NCI-H774 (cell line): ENCODE results near the gene TICAM1.
"Not testable (repeated sequence)": the region's sequence is repeated elsewhere in the genome, so short reads cannot be mapped to it uniquely, and the experiment has no call there.

Experiments used
- DNase-seq: peaks from one replicate; lab custom pipeline; 2025; lab: John Stamatoyannopoulos, UW

The TICAM1 gene

GRCh38 chr19:4844348-4845179, 13.1 kb upstream of the TICAM1 start:
- no peak for DNase-seq

- DNase-seq: no peak
Observed at GRCh38 chr19:4843647-4843965, 12.1 kb upstream of the TICAM1 start.

GRCh38 chr19:4839192-4839591, 7.7 kb upstream of the TICAM1 start:
- DNase-seq: no peak

- DNase-seq: no peak
Observed at GRCh38 chr19:4832776-4833175, 1.3 kb upstream of the TICAM1 start.

GRCh38 chr19:4831979-4832340, 448 bp upstream of the TICAM1 start:
- not testable (repeated sequence) for DNase-seq

DNA sequence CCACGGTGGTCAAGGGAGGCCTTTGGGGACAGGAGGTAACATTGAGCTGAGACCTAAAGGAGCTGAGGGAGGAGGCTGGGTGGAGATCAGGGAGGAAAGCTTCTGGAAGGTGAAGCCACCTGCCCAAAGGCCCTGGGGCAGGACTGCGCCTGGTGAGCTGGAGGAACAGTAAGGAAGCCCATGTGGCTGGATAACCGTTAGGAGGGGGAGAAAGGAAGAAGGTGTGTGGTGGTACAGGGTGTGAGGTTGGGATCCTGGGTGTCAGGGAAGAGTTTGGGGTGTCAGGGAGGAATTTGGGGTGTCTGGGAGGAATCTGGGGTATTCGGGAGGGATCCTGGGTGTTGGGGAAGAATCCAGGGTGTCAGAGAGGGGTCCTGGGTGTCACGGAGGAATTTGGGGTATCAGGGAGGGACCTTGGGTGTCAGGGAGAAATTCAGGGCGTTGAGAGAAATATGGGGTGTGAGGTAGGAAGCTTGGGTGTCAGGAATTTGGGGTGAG, 695 bp downstream of the TICAM1 start:
- DNase-seq: no peak

DNA sequence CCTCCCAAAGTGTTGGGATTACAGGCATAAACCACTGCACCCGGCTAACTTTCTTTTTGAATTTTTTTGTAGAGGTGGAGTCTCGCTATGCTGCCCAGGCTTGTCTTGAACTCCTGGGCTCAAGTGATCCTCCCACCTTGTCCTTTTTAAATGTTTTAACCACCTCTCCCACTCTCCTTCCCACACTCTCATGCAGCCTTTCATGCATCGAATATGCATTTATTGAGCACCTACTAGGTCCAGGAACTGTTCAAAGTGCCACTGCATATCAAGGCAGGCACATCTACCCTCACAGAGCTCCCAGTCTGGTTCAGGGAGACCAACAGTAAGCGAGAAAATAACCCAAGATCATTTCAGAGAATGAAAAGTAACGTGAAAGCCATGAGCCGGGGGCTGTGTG, 1.2 kb downstream of the TICAM1 start:
- no peak for DNase-seq

DNA sequence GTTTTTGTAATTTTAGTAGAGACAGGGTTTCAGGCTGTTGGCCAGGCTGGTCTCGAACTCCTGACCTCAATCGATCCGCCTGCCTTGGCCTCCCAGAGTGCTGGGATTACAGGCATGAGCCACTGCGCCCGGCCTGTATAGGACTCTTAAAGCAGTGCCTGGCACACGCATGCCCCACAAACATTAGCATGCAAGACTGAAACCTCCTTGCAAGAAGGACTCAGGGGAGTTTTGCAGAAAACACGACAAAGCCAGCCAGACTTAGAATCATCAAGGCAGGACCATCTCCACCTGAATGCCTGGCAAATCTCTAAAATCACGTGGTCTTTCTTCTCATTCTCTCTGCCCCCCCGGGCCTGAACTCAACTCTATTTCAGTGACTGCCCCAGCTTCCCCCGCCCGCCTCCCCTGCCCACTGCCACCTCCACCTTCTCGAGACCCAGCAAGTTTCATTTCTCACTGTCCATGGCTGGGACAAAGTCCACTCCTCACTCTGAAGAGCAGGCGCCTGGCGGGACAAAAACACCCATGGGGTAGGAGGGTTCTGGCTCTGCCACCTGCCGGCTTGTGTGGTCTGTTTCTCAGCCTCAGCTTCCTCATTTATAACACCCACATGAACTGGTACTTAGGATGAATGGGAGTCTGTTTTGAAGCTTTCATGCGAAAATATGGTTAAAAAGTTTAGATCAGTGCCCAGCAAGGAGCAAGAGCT, 2.4 kb downstream of the TICAM1 start:
- no peak for DNase-seq

- DNase-seq: no peak
Observed at GRCh38 chr19:4823577-4823976, 7.9 kb downstream of the TICAM1 start.

- not testable (repeated sequence) for DNase-seq
Observed at GRCh38 chr19:4822354-4822753, 9.2 kb downstream of the TICAM1 start.

DNA sequence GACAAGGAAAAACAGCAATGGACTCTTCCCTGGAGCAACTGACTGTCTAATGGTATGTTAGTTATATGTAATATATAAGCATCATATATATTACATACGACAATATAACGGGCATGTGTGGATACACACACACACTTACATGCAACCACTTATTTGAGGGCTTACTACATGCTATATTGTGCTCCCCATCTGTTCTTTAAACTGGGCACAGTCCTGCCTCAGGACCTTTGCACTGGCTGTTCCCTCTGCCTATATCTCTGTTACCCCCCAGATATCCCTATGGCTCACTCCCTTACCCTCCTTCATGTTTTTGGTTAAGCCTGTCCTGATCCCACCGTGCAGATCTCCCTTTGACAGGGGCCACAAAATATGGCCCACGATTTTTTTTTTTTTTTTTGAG, 10.2 kb downstream of the TICAM1 start:
- no peak for DNase-seq

GRCh38 chr19:4817467-4818277, 13.8 kb downstream of the TICAM1 start:
- DNase-seq: no peak

GRCh38 chr19:4816950-4817278, 14.6 kb downstream of the TICAM1 start:
- no peak for DNase-seq

DNA sequence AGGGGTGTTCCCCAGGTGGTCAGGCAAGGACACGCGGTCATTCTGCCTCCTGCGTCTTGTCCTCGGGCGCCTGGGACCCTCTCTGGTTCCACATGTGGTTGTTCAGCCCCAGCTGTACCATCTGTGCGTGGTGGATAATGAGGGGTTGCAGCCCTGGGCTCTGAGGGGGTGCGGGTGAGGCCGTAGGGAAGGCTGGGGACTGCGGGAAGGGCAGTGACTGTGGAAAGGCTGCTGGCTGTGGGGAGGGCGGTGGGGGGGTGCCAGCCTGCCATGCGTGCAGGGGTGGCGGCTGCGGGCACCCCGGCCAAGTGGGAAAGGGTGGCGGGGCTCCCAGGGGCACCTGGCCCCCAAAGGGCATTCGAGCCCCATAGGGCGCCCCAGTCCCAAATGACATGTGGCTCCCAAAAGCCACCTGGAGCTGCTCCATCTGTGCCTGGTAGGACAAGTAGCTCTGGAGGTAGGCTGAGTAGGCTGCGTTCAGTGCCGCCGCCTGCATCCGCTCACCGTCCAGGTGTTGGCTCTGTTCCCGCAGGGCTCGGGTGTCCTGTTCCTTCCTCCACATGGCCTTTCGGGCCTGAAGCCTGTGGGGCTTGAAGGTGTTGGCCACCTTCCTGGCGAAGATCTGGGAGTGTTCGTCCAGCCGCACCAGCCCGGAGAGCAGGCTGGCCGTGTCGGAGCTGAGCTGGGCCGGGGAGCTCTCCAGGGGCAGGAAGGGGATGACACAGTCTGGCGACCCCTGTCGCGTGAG, 15.1 kb downstream of the TICAM1 start:
- no peak for DNase-seq

DNA sequence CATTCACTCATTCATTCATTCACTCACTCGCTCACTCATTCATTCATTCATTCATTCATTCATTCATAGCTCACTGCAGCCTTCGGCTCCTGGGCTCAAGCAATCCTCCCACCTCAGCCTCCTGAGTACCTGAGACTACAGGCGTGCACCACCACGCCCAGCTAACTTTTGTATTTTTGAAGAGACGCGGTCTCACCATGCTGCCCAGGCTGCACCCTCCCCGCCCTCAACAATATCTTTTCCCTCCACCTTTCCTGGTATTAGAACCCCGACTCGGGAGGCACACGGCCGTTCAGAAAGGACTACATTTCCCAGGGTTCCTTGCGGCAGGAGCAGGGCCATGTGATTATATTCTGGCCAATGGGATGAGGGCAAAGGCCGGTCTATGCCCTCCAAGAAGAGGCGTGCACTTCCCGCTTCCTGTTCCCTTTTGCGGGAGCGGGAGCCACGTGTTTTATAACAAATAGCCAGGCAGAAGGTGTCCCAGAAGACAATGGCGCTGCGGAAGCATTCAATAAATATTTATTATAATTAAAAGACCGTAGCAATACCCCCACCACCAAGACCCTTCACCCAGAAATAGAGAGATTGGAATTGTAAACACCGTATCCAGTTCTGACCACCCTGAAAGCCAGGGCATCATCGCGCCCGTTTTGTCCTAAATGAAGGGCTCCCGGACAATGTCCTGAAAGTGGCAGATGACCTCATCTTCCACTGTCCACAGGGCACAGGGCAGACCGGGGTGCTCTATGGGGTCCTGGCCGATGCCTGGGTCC, 15.9 kb downstream of the TICAM1 start:
- peak; percentile 92 for DNase-seq

GRCh38 chr19:4814625-4815425, 16.7 kb downstream of the TICAM1 start:
- DNase-seq: no peak

DNA sequence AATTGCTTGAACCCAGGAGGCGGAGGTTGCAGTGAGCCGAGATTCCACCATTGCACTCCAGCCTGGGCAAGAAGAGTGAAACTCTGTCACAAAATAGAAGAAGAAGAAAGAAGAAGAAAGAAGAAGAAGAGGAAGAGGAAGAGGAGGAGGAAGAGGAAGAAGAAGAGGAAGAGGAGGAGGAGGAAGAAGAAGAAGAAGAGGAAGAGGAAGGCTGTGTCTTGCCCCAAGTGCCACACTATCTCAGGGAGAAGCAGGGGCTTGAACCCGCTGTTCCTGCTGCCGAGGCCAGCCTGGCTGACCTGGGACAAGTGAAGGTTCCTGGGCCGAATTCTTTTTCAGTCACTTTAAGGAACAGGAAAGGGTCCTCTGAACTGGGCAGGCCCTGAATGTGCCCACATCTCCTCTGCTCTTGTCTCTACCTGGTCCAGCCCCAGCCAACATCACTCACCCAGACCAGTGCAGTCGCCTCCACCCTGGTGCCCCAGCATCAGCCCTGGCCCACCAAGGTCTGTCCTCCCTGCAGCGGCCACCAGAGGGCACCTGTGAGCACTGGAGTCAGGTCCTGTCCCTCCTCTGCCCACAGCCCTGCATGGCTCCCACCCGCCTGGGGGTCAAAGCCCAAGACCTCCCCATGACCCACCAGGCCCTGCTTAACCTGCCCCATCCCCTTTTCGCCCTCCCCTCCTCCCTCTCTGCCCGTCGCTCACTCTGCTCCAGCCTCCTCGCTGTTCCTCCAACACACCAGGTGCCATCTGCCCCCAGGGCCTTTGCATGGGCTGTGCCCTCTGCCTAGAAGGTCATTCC, 20.0 kb downstream of the TICAM1 start:
- DNase-seq: peak; percentile 44

- no peak for DNase-seq
Observed at GRCh38 chr19:4807188-4807587, 24.3 kb downstream of the TICAM1 start.

- DNase-seq: no peak
Observed at GRCh38 chr19:4806384-4806783, 25.1 kb downstream of the TICAM1 start.

GRCh38 chr19:4805140-4805539, 26.4 kb downstream of the TICAM1 start:
- DNase-seq: not testable (repeated sequence)
